Heart right ventricle (tissue), 16 donors: ENCODE measurements around the gene RGL4. TPM values are rescaled to one million over a fixed set of nuclear protein-coding genes. Genes with fewer than 3 reads are reported as not detected.

ENCODE experiments used
- ATAC-seq, 8 donors: fragments of 200-7000 bp; cut with Tn5 transposase; one replicate each; pipeline ENCODE4 v1.9.1; 2020; ENCODE audit warnings: mild to moderate bottlenecking in 8 of 8, moderate library complexity in 8 of 8, moderate number of reproducible peaks in 1 of 8
- DNase-seq, 2 donors: peaks; one replicate each; pipeline ENCODE4 v3.0.0-alpha.2; 2020
- H3K27ac ChIP-seq, 10 donors: fragments of 200-600 bp; sonication (generic) in 2 of 10; one replicate each; pipeline versions ENCODE4 v1.5.0 to v1.8.0; 2020 to 2022; ENCODE audit warnings: mild to moderate bottlenecking in 3 of 10
- H3K27me3 ChIP-seq, 7 donors: fragments of 200-600 bp; one replicate each; pipeline ENCODE4 v1.8.0; 2021 to 2022; ENCODE audit warnings: mild to moderate bottlenecking in 2 of 7
- H3K36me3 ChIP-seq, 9 donors: fragments of 200-600 bp; sonication (generic) in 1 of 9; one replicate each; pipeline versions ENCODE4 v1.5.0 to v1.8.0; 2020 to 2022; ENCODE audit warnings: mild to moderate bottlenecking in 2 of 9
- H3K4me1 ChIP-seq, 9 donors: fragments of 200-600 bp; sonication (generic) in 1 of 9; one replicate each; pipeline versions ENCODE4 v1.5.0 to v1.8.0; 2020 to 2022; ENCODE audit warnings: mild to moderate bottlenecking in 4 of 9
- H3K4me3 ChIP-seq, 10 donors: fragments of 200-600 bp; sonication (generic) in 2 of 10; one replicate each; pipeline versions ENCODE4 v1.5.0 to v1.8.0; 2020 to 2022; ENCODE audit warnings: mild to moderate bottlenecking in 7 of 10, moderate library complexity in 2 of 10
- H3K9me3 ChIP-seq, 11 donors: fragments of 200-600 bp in 10 of 11; sonication (generic) in 2 of 11; one replicate each; pipeline versions ENCODE4 v1.5.0 to v1.8.0; 2013 to 2022; ENCODE audit warnings: mild to moderate bottlenecking in 2 of 11, control low read depth in 1 of 11, moderate library complexity in 1 of 11
- WGBS, 2 donors: extraction: QIAGEN DNeasy Blood & Tissue Kit; methylation state at CpG; one replicate each; pipeline ENCODE4 v1.1.7; 2013; ENCODE audit warnings: inconsistent platforms in 1 of 2; 5-methylcytosine and 5-hydroxymethylcytosine counted together
- intact Hi-C, 10 donors: fragments of 100-400 bp; cut with DNase I; formaldehyde crosslinking; loops; one replicate each; pipeline versions ENCODE4 v1.11.1 to v1.14.2; 2022
- polyA plus RNA-seq, 2 donors: library from polyadenylated mRNA; stranded (reverse); fragments of 200-250 nt; gene quantifications; one replicate each; pipeline ENCODE4 v1.2.3, GENCODE V29; 2013
- total RNA-seq, 10 donors: library from RNA; stranded (reverse); fragmentation: NEBNext Ultra II Directional in 3 of 10; extraction: Animal tissue kit (Norgen Biotek cat#: 25700) in 3 of 10; gene quantifications; one replicate each; pipeline versions ENCODE4 v1.2.1 to v1.2.4, GENCODE V29; 2021 to 2023
- TF ChIP-seq, protein P1 (sequence below), 9 donors: fragments of 200-600 bp; sonication (generic) in 2 of 9; IDR thresholded peaks; one replicate each; pipeline versions ENCODE4 v1.5.0 to v1.8.0; 2021 to 2022; ENCODE audit warnings: antibody characterized with exemption in 9 of 9, mild to moderate bottlenecking in 5 of 9, moderate library complexity in 1 of 9
- donor health status: Arrhythmogenic right ventricular cardiomyopathy.
- donor health status: ischemic (EF 13 %, LVEDD 7.1; RV severe dilation, severe dysfunction).
- donor health status: healthy with polysubstance abuse.
- donor health status: DM: no; HTN: yes; CAD: no.
- donor health status: DM: no; HTN: no; CAD: no.
- donor health status: ischemic (EF 25% LVEDD 6.9; RV normal size, moderate dysfunction).
- donor health status: ischemic (EF 25% LVEDD 5.7; RV mildly dilated, moderate dysfunction).
- donor health status: healthy.
- donor health status: DM: yes; HTN: yes; CAD: no.
- donor health status: Ischemic cardiomyopathy.
- donor health status: ischemic (EF 35%, LVEDD 5.7; RV mildly dilated, moderate dysfunction).
- donor health status: nonischemic (EF 11% LVEDD 7.7; RV severe dilation, severe dysfunction).
- donor health status: DM: yes; HTN: yes; CAD: no.
- donor health status: PGD.
- donor health status: ischemic (EF 29% LVEDD 5.4; RV normal size, mild dysfunction).
- donor health status: nonischemic (EF 23%, LVEDD 6.1; RV moderate dilation, normal function).

The RGL4 gene
- total and polyA plus RNA-seq, 12 donors = 0.23 to 1.6 (median 0.44) TPM; not detected in 8

DNA sequence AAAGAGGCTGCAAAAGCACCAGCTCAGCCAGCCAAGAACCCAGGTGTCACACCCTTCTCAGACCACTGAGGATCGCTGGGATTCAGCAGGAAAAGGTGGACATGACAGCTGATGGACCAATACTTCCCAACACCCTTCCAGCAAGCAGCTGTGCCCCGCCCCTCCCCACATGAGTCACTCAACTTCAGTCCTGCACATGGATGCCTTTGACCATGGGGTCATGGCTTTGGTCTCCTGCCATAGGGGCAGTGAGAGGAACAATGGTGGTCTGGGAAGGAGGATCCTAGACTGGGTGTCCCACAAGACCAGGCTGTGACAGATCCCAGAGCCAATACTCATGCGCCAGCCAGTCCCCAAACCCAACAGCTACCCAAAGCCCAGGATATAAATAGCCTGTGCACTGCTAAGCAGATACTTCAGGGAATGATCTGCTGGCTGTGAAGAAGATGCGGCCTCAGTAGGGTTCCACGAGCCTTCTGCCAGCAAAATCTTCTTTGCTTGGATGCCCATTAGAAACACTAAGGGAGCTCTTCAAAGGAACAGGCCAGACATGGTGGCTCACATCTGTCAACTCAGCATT is 5.5 kb upstream of the RGL4 start:
- Histone ChIP-seq H3K4me1 (peaks cover 0 to 32% (median 23%) of the 10 kb centered on the region in 9 donors), H3K27ac (peak overlapping the region in 1 of 10 donors; percentile 10), H3K36me3 (peaks cover 0 to 43% (median 4%) of the 10 kb centered on the region in 9 donors), H3K27me3 (no peaks in the 10 kb centered on the region), H3K9me3 (no peaks in the 10 kb centered on the region), H3K4me3 (no peak overlapping the region)
- TF ChIP-seq, protein P1, sequence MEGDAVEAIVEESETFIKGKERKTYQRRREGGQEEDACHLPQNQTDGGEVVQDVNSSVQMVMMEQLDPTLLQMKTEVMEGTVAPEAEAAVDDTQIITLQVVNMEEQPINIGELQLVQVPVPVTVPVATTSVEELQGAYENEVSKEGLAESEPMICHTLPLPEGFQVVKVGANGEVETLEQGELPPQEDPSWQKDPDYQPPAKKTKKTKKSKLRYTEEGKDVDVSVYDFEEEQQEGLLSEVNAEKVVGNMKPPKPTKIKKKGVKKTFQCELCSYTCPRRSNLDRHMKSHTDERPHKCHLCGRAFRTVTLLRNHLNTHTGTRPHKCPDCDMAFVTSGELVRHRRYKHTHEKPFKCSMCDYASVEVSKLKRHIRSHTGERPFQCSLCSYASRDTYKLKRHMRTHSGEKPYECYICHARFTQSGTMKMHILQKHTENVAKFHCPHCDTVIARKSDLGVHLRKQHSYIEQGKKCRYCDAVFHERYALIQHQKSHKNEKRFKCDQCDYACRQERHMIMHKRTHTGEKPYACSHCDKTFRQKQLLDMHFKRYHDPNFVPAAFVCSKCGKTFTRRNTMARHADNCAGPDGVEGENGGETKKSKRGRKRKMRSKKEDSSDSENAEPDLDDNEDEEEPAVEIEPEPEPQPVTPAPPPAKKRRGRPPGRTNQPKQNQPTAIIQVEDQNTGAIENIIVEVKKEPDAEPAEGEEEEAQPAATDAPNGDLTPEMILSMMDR (IDR thresholded peaks at IDR 0.05) = no peak
- DNase-seq (no peak), ATAC-seq (peak in 6 of 8 donors; percentile 47 to 73 (median 68))
- 74 to 80% methylated on average over 5 of the region's 5 CpGs for WGBS, 2 donors
- intact Hi-C loops = no loop called here

DNA sequence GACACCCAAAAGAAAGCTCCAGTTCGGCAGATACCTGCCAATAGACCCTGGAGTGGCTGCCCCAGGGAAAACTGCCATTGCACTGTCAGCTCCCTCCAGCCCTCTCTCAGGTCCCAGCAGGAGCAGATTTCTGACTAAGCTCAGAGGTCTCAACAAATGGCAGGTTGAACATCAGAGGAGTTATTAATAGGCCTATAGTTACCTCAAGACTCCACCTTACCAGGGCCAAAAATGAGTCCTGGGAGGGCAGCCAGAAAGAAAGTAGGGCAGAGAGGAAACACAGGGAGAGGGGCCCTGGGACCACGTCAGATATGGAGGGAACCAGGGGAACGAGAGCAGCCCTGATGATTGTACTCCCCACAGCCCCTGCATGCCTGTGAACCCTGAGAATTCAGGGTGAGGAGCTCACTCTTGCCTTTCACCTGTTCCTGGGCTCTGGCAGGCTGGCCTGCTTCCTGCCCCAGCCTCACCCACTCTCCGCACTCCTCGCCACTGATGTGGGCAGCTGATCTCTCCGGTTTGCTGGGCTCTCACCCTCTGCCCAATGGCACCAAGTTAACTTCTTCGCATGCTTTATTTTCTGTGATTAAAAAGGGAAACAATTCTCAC is 4.3 kb upstream of the RGL4 start:
- no peaks in the 10 kb centered on the region for H3K9me3 ChIP-seq
- peaks cover 0 to 36% (median 3%) of the 10 kb centered on the region in 9 donors for H3K36me3 ChIP-seq
- H3K4me3 ChIP-seq = no peak overlapping the region
- TF ChIP-seq, protein P1 (IDR thresholded peaks at IDR 0.05) = no peak
- H3K4me1 ChIP-seq = peaks cover 0 to 32% (median 23%) of the 10 kb centered on the region in 9 donors
- peak overlapping the region in 4 of 10 donors; percentile 4 to 41 (median 10) for H3K27ac ChIP-seq
- DNase-seq (no peak), ATAC-seq (peak in 5 of 8 donors; percentile 34 to 60 (median 49))
- intact Hi-C loops = no loop called here
- no peaks in the 10 kb centered on the region for H3K27me3 ChIP-seq
- WGBS, 2 donors = 63 to 74% methylated on average over 7 of the region's 7 CpGs

DNA sequence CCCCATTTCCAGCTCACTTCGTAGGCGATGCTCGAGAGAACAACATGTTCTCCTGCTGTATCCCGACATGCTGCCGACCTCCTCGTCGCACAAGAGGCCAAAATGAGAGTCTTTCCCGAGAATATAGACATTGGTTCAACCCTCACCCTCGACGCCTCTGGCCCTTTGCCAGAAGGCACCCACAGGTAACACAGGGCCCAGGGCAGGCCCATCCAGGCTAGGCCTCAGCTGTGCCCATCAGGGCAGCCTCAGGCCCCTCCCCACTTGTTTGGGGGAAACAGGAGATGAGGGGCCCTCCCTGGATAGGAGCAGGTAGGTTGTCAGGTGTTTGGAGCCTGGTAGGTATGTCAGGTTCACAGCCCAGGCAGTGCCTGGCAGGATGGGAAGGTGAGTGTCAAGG is 2.7 kb upstream of the RGL4 start:
- DNase-seq (no peak), ATAC-seq (no peak)
- Histone ChIP-seq H3K36me3 (peaks cover 0 to 28% (median 3%) of the 10 kb centered on the region in 9 donors), H3K4me1 (peaks cover 0 to 32% (median 23%) of the 10 kb centered on the region in 9 donors), H3K9me3 (no peaks in the 10 kb centered on the region), H3K27ac (no peak overlapping the region), H3K27me3 (no peaks in the 10 kb centered on the region), H3K4me3 (no peak overlapping the region)
- 93 to 94% methylated on average over 10 of the region's 10 CpGs for WGBS, 2 donors
- intact Hi-C loops = no loop called here
- TF ChIP-seq, protein P1 (IDR thresholded peaks at IDR 0.05) = no peak

DNA sequence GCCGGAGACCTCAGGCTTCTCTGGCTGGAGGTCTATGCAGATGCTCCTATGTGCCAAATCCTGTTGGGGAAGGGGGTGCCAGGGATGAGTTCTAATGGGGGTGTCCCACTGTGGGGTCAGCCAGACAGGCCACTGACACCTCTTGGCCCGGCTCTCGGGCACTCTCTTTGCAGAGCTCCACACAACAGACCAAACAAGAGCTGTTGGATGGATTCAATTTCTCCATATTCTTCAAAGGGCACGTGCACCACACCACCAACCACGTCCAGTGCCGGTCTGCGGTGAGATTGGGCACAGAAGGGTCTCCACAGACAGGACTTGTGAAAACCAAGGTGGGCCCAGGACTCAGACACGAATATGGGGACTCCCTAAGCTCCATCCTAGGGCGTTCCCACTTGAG is 2.2 kb upstream of the RGL4 start:
- peaks cover 0 to 32% (median 23%) of the 10 kb centered on the region in 9 donors for H3K4me1 ChIP-seq
- ATAC-seq = no peak
- WGBS, 2 donors = 85 to 95% methylated on average over 9 of the region's 9 CpGs

More for the DNA sequence above, 2.2 kb upstream of the RGL4 start:
- intact Hi-C loops = no loop called here
- no peak overlapping the region for H3K27ac ChIP-seq
- no peaks in the 10 kb centered on the region for H3K27me3 ChIP-seq
- no peak for DNase-seq
- no peak overlapping the region for H3K4me3 ChIP-seq
- TF ChIP-seq, protein P1 (IDR thresholded peaks at IDR 0.05) = no peak
- H3K36me3 ChIP-seq = peaks cover 0 to 28% (median 4%) of the 10 kb centered on the region in 9 donors
- H3K9me3 ChIP-seq = no peaks in the 10 kb centered on the region
